ENCODE measurements around the gene DCTN3. TPM values are rescaled to one million over a fixed set of nuclear protein-coding genes. Genes with fewer than 3 reads are reported as not detected.
"Not testable (repeated sequence)": the region's sequence is repeated elsewhere in the genome, so short reads cannot be mapped to it uniquely, and the experiment has no call there.

DCTN3 gene
- total and polyA plus RNA-seq, 12 donors, result 46.6 to 163 (median 95.3) TPM

DNA sequence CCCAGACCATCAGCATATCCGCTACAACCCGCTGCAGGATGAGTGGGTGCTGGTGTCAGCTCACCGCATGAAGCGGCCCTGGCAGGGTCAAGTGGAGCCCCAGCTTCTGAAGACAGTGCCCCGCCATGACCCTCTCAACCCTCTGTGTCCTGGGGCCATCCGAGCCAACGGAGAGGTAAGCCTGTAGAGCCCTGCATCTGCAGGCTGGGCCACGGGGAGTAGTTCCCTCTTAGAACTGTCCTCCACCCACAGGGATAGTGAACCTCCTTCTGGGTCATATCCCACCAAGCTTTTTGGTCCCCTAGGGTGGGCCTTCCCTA lies 26.7 kb upstream of the DCTN3 start:
- Histone ChIP-seq H3K27me3 (no peaks in the 10 kb centered on the region), H3K4me3 (peak overlapping the region; percentile 18 to 79 (median 56)), H3K27ac (peak overlapping the region; percentile 69 to 96 (median 84)), H3K36me3 (replicated peaks in 1 of 2) (peaks cover 0 to 26% of the 10 kb centered on the region in 2 donors), H3K9me3 (replicated peaks in 1 of 3) (no peaks in the 10 kb centered on the region), H3K4me1 (replicated peaks in 1 of 2) (peaks cover 30 to 34% of the 10 kb centered on the region in 2 donors)
- DNase-seq, result no peak
- intact Hi-C loops (cut with DNase I), result no loop called here
- 0 to 1% (median 0%) methylated on average over 1 to 8 of the region's 8 CpGs for WGBS, 4 donors
- no peak for TF ChIP-seq POLR2A (IDR thresholded peaks at IDR 0.05)
- TF ChIP-seq, protein P1, sequence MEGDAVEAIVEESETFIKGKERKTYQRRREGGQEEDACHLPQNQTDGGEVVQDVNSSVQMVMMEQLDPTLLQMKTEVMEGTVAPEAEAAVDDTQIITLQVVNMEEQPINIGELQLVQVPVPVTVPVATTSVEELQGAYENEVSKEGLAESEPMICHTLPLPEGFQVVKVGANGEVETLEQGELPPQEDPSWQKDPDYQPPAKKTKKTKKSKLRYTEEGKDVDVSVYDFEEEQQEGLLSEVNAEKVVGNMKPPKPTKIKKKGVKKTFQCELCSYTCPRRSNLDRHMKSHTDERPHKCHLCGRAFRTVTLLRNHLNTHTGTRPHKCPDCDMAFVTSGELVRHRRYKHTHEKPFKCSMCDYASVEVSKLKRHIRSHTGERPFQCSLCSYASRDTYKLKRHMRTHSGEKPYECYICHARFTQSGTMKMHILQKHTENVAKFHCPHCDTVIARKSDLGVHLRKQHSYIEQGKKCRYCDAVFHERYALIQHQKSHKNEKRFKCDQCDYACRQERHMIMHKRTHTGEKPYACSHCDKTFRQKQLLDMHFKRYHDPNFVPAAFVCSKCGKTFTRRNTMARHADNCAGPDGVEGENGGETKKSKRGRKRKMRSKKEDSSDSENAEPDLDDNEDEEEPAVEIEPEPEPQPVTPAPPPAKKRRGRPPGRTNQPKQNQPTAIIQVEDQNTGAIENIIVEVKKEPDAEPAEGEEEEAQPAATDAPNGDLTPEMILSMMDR (IDR thresholded peaks at IDR 0.05), result no peak

DNA sequence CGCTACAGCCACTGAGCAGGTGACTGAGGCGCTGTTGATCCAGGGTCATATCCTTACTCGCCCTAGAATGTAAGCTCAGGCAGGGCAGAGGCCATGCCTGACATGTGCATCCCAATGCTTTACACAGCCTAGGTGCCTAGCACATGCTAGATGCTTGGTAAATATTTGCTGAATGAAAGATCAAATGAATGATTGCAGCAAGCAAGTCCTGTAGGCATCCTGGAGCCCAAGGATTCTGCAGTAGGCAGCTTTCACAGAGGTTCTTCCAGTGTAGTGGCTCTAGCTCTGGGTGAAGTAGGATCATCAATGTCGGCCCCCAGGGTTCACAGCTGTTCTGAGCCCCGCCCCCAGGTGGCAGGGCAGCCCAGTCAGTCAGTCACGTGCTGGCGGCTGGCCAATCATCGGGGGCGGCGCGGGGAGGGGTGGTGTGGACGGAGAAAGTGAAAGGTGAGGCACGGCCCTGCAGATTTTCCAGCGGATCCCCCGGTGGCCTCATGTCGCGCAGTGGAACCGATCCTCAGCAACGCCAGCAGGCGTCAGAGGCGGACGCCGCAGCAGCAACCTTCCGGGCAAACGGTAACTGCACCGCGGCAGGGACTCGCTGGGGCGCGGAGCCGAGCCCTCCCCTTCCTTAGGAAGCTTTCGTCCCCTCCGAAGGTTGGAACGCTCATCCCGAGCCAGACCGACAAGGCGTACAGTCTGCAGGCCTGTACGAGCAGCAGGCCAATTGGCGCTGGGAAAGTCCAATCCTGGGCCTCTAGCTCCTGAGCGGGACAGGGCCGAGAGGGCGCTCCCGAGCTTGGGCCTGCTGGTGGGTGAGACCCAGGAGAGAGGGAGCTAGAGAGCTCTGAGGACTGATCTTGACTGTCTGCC lies 26.2 kb upstream of the DCTN3 start, which contains the start of gene GALT:
Gene GALT (plus strand): TSS at position 465 of the 873 bp plus-strand sequence. CDS start 30 bp downstream, at position 495.
- H3K4me3 ChIP-seq, result peak within 1 kb of the TSS; percentile 18 to 79 (median 56)

DNA sequence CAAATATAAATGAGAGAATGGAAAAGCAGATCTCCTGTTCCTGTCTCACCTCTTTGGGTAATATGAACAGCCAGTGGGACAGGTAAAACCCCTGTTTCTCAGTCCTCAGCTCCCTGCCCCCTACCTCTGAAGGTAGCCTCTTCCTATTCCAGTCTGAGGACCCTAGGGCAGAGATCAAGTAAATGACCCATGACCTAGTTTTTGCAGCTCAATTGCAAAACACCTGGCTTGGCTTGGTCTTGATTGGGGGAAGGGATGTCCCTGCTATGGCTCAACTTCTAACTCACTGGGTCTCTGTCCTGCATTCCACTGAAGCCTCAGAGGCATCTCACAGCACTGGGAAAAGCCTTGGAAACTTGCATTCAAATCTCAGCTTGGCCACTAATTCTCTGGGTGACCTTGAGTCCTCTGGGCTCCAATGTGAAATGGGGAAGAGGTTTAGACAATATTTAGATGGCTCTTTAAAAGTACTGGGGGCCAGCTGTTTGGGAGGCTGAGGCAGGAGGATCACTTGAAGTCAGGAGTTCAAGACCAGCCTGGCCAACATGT lies 24.5 kb upstream of the DCTN3 start:
- peak overlapping the region in 1 of 5 donors; percentile 66 for H3K27ac ChIP-seq
- no peaks in the 10 kb centered on the region for H3K27me3 ChIP-seq
- DNase-seq, result peak in 1 of 7 donors; percentile 46
- no peak overlapping the region for H3K4me3 ChIP-seq
- intact Hi-C loops (cut with DNase I), result no loop called here
- H3K9me3 ChIP-seq (replicated peaks in 1 of 3), result no peaks in the 10 kb centered on the region
- peaks cover 0 to 17% of the 10 kb centered on the region in 2 donors for H3K36me3 ChIP-seq (replicated peaks in 1 of 2)
- TF ChIP-seq, protein P1 (IDR thresholded peaks at IDR 0.05), result no peak
- no peak for TF ChIP-seq POLR2A (IDR thresholded peaks at IDR 0.05)
- H3K4me1 ChIP-seq (replicated peaks in 1 of 2), result peaks cover 18% of the 10 kb centered on the region in 2 donors

More for the DNA sequence above, 26.2 kb upstream of the DCTN3 start, which contains the start of gene GALT:
- WGBS, 4 donors, result 4 to 60% (median 26%) methylated on average over 3 to 43 of the region's 43 CpGs
- Histone ChIP-seq H3K4me1 (replicated peaks in 1 of 2) (peaks cover 26 to 29% of the 10 kb centered on the region in 2 donors), H3K36me3 (replicated peaks in 1 of 2) (peaks cover 0 to 26% of the 10 kb centered on the region in 2 donors), H3K9me3 (replicated peaks in 1 of 3) (no peaks in the 10 kb centered on the region), H3K27ac (peak within 1 kb of the TSS; percentile 69 to 96 (median 84)), H3K27me3 (no peaks in the 10 kb centered on the region)
- peak; percentile 96 to 99 (median 97) for DNase-seq
- peak; percentile 62 to 82 for TF ChIP-seq POLR2A (IDR thresholded peaks at IDR 0.05)
- TF ChIP-seq, protein P1 (IDR thresholded peaks at IDR 0.05), result peak in 4 of 6 experiments; percentile 30 to 57 (median 32)
- intact Hi-C loops (cut with DNase I), result no loop called here

DNA sequence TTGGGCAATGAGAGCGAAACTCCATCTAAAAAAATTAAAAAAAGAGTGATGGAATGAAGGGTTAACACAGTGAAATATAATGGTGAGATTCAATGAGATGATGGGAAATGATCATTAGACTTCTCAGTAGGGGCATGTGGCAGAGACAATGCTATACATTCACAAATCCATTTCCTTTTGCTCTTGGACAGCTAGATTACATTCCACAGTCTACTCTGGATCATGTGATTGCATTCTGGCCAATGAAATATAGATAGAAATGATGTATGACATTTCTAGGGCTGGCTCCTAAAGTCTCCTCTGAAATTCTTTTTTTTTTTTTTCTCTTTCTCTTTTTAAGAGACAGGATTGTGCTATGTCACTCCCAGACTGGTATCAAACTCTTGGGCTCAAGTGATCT lies 22.4 kb upstream of the DCTN3 start:
- Histone ChIP-seq H3K4me3 (no peak overlapping the region), H3K4me1 (replicated peaks in 1 of 2) (peaks cover 20 to 23% of the 10 kb centered on the region in 2 donors), H3K27ac (no peak overlapping the region), H3K27me3 (no peaks in the 10 kb centered on the region), H3K9me3 (replicated peaks in 1 of 3) (no peaks in the 10 kb centered on the region), H3K36me3 (replicated peaks in 1 of 2) (no peaks in the 10 kb centered on the region)
- intact Hi-C loops (cut with DNase I), result no loop called here
- WGBS, 4 donors, result 95 to 100% (median 99%) methylated on average over 1 of the region's 1 CpG
- DNase-seq, result no peak
- no peak for TF ChIP-seq POLR2A (IDR thresholded peaks at IDR 0.05)
- TF ChIP-seq, protein P1 (IDR thresholded peaks at IDR 0.05), result no peak

DNA sequence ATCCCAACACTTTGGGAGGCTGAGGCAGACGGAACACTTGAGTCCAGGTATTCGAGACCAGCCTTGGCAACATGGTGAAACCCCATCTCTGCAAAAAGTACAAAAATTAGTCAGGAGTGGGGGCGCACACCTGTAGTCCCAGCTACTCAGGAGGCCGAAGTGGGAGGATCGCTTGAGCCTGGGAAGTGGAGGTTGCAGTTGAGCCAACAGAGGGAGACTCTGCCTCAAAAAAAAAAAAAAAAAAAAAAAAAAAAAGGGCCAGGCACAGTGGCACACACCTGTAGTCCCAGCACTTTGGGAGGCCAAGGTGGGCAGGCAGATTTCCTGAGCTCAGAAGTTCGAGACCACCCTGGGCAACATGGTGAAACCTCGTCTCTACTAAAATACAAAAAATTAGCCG lies 19.0 kb upstream of the DCTN3 start:
- H3K4me3 ChIP-seq; H3K27ac ChIP-seq; H3K36me3 ChIP-seq (replicated peaks in 1 of 2); intact Hi-C loops (cut with DNase I); DNase-seq; H3K27me3 ChIP-seq; H3K9me3 ChIP-seq (replicated peaks in 1 of 3): not testable (repeated sequence)
- 82 to 100% (median 90%) methylated on average over 5 to 8 of the region's 8 CpGs for WGBS, 4 donors
- peaks cover 19 to 26% of the 10 kb centered on the region in 2 donors for H3K4me1 ChIP-seq (replicated peaks in 1 of 2)
